Activated CD4-positive, alpha-beta T cell treated with anti-CD3 and anti-CD28 coated beads for 36 hours (primary cell): Measurements from ENCODE around the gene FCSK. TPM values are rescaled to one million over a fixed set of nuclear protein-coding genes. Genes with fewer than 3 reads are reported as not detected.
"Not testable (repeated sequence)": the region's sequence is repeated elsewhere in the genome, so short reads cannot be mapped to it uniquely, and the experiment has no call there.

Experiments
- ATAC-seq: fragments of 200-7000 bp; cut with Tn5 transposase; one replicate; pipeline ENCODE4 v1.10.0; 2021; ENCODE audit warnings: mild to moderate bottlenecking, moderate library complexity
- CTCF ChIA-PET: fragments of 350-600 bp; sonication (Branson Sonifier 250); formaldehyde crosslinking; loops from one replicate; lab custom pipeline; 2021; ENCODE audit warnings: antibody characterized with exemption; lab: Charles Lee
- POLR2A ChIA-PET: fragments of 350-600 bp; sonication (Branson Sonifier 250); formaldehyde crosslinking; loops from one replicate; lab custom pipeline; 2021; ENCODE audit warnings: antibody characterized with exemption, inconsistent platforms; lab: Charles Lee
- DNase-seq: peaks from one replicate; pipeline ENCODE4 v3.0.0-alpha.2; 2020
- H3K27ac Mint-ChIP-seq: one replicate; pipeline ENCODE4 v1.8.0; 2021; ENCODE audit warnings: mixed read lengths
- H3K27me3 Mint-ChIP-seq: one replicate; pipeline ENCODE4 v1.8.0; 2021; ENCODE audit warnings: mixed read lengths
- H3K36me3 Mint-ChIP-seq: one replicate; pipeline ENCODE4 v1.8.0; 2021; ENCODE audit warnings: low read depth, mixed read lengths
- H3K4me1 Mint-ChIP-seq: one replicate; pipeline ENCODE4 v1.8.0; 2021; ENCODE audit warnings: mixed read lengths
- H3K4me3 Mint-ChIP-seq: one replicate; pipeline ENCODE4 v1.8.0; 2021; ENCODE audit warnings: mild to moderate bottlenecking, moderate library complexity, mixed read lengths
- H3K9me3 Mint-ChIP-seq: one replicate; pipeline ENCODE4 v1.8.0; 2021; ENCODE audit warnings: low read depth, mixed read lengths
- intact Hi-C, 2 experiments: fragments of 100-400 bp; cut with DNase I in 1 of 2; cut with micrococcal nuclease in 1 of 2; formaldehyde crosslinking; loops; one replicate each; pipeline versions ENCODE4 v1.14.2 to v1.15.1; 2022 to 2024; cut with DNase I, micrococcal nuclease
- total RNA-seq, 2 experiments: library from RNA; stranded (reverse); gene quantifications; one replicate each; pipeline ENCODE4 v1.2.3, GENCODE V29; 2021

Gene FCSK
- total RNA-seq, 2 experiments from 2014 or later, result 10.3 to 13.4 TPM

- no peak for DNase-seq
Measured at GRCh38 chr16:70441406-70441990, 12.9 kb upstream of the FCSK start.

GRCh38 chr16:70442344-70442743 lies 12.1 kb upstream of the FCSK start:
- DNase-seq (no peak), ATAC-seq (no peak)
- intact Hi-C loops, result no loop called here
- no peaks in the 10 kb centered on the region for H3K27me3 Mint-ChIP-seq
- ChIA-PET POLR2A (no interaction called here), CTCF (interaction anchor here (0.7 kb wide), 1 partner anchor 12 kb away, joined by 3 read pairs; no protein-coding TSS in a partner anchor)
- H3K4me3 Mint-ChIP-seq, result no peak overlapping the region
- H3K4me1 Mint-ChIP-seq, result peaks cover 12% of the 10 kb centered on the region
- peaks cover 3% of the 10 kb centered on the region for H3K36me3 Mint-ChIP-seq
- H3K27ac Mint-ChIP-seq, result no peak overlapping the region
- no peaks in the 10 kb centered on the region for H3K9me3 Mint-ChIP-seq

More at GRCh38 chr16:70441406-70441990, 12.9 kb upstream of the FCSK start:
- Mint-ChIP-seq H3K27me3 (no peaks in the 10 kb centered on the region), H3K4me1 (peaks cover 20% of the 10 kb centered on the region), H3K36me3 (peaks cover 3% of the 10 kb centered on the region), H3K9me3 (no peaks in the 10 kb centered on the region), H3K4me3 (no peak overlapping the region), H3K27ac (no peak overlapping the region)
- no peak for ATAC-seq
- ChIA-PET POLR2A (no interaction called here), CTCF (no interaction called here)
- intact Hi-C loops, result no loop called here

- H3K4me3 Mint-ChIP-seq, result no peak overlapping the region
- intact Hi-C loops, result no loop called here
- ATAC-seq (no peak), DNase-seq (no peak)
- POLR2A ChIA-PET, result no interaction called here
- H3K27me3 Mint-ChIP-seq, result no peaks in the 10 kb centered on the region
- H3K27ac Mint-ChIP-seq, result no peak overlapping the region
- no peaks in the 10 kb centered on the region for H3K9me3 Mint-ChIP-seq
- CTCF ChIA-PET, result no interaction called here
- no peaks in the 10 kb centered on the region for H3K36me3 Mint-ChIP-seq
- no peaks in the 10 kb centered on the region for H3K4me1 Mint-ChIP-seq
Measured at GRCh38 chr16:70444249-70445063, 9.9 kb upstream of the FCSK start.

GRCh38 chr16:70448075-70448474 lies 6.3 kb upstream of the FCSK start:
- Mint-ChIP-seq H3K4me1 (no peaks in the 10 kb centered on the region), H3K36me3 (no peaks in the 10 kb centered on the region), H3K27ac (no peak overlapping the region), H3K4me3 (no peak overlapping the region), H3K27me3 (no peaks in the 10 kb centered on the region), H3K9me3 (no peaks in the 10 kb centered on the region)
- ATAC-seq (no peak), DNase-seq (no peak)
- intact Hi-C loops, result no loop called here
- ChIA-PET POLR2A (interaction anchor here (0.7 kb wide), 1 partner anchor 66 kb away, joined by 3 read pairs; no protein-coding TSS in a partner anchor), CTCF (no interaction called here)

GRCh38 chr16:70450142-70451003 lies 4.0 kb upstream of the FCSK start:
- H3K4me1 Mint-ChIP-seq, result not testable (repeated sequence)

GRCh38 chr16:70451004-70451340 lies 3.4 kb upstream of the FCSK start:
- H3K27me3 Mint-ChIP-seq, DNase-seq, H3K36me3 Mint-ChIP-seq, H3K4me3 Mint-ChIP-seq, CTCF ChIA-PET, ATAC-seq, H3K27ac Mint-ChIP-seq, intact Hi-C loops, H3K9me3 Mint-ChIP-seq: not testable (repeated sequence)
- POLR2A ChIA-PET, result interaction anchor here (0.6 kb wide), 1 partner anchor 19 kb away, joined by 3 read pairs; no protein-coding TSS in a partner anchor
- peaks cover 14% of the 10 kb centered on the region for H3K4me1 Mint-ChIP-seq

More at GRCh38 chr16:70450142-70451003, 4.0 kb upstream of the FCSK start:
- H3K27ac Mint-ChIP-seq, DNase-seq, H3K4me3 Mint-ChIP-seq, H3K27me3 Mint-ChIP-seq, H3K36me3 Mint-ChIP-seq, H3K9me3 Mint-ChIP-seq, ATAC-seq, POLR2A ChIA-PET, intact Hi-C loops: not testable (repeated sequence)
- CTCF ChIA-PET, result interaction anchor here (0.7 kb wide), 1 partner anchor 58 kb away, joined by 3 read pairs; no protein-coding TSS in a partner anchor

GRCh38 chr16:70453117-70453891 lies 1.1 kb upstream of the FCSK start:
- ATAC-seq (no peak), DNase-seq (no peak)
- peaks cover 16% of the 10 kb centered on the region for H3K4me1 Mint-ChIP-seq
- no peaks in the 10 kb centered on the region for H3K27me3 Mint-ChIP-seq
- H3K27ac Mint-ChIP-seq, result peak overlapping the region; percentile 82
- peak overlapping the region; percentile 85 for H3K4me3 Mint-ChIP-seq
- H3K9me3 Mint-ChIP-seq, result no peaks in the 10 kb centered on the region
- CTCF ChIA-PET, result interaction anchor here (0.6 to 2.2 kb wide), 7 partner anchors 11 to 72 kb away, joined by 3 to 8 read pairs (median 4); partner anchors contain the start of gene ST3GAL2
- intact Hi-C loops, result no loop called here
- POLR2A ChIA-PET, result interaction anchor here (0.6 to 1.2 kb wide), 4 partner anchors 10 to 107 kb away, joined by 3 to 6 read pairs (median 4); partner anchors contain the start of gene DDX19A
- H3K36me3 Mint-ChIP-seq, result no peaks in the 10 kb centered on the region

GRCh38 chr16:70453892-70454221 lies 538 bp upstream of the FCSK start:
- DNase-seq, result no peak
- H3K27me3 Mint-ChIP-seq, result no peaks in the 10 kb centered on the region
- peak overlapping the region; percentile 85 for H3K4me3 Mint-ChIP-seq
- no peaks in the 10 kb centered on the region for H3K9me3 Mint-ChIP-seq
- H3K27ac Mint-ChIP-seq, result peak overlapping the region; percentile 82
- intact Hi-C loops, result loop anchor here (1.0 to 2.0 kb wide), 9 partner anchors 15 to 347 kb away; partner anchors contain the start of genes ST3GAL2 (in 2 of the 2), AARS1 (in 1 of the 2), COG4 (in 1 of the 2) and DDX19A (in 1 of the 2)
- no peak for ATAC-seq
- H3K36me3 Mint-ChIP-seq, result no peaks in the 10 kb centered on the region
- ChIA-PET CTCF (interaction anchor here (0.6 to 2.2 kb wide), 6 partner anchors 11 to 73 kb away, joined by 3 to 8 read pairs (median 4); partner anchors contain the start of gene ST3GAL2), POLR2A (interaction anchor here (0.6 to 1.2 kb wide), 5 partner anchors 10 to 107 kb away, joined by 3 to 6 read pairs (median 3); partner anchors contain the start of gene DDX19A)
- peaks cover 16% of the 10 kb centered on the region for H3K4me1 Mint-ChIP-seq

- CTCF ChIA-PET, result interaction anchor here (0.8 kb wide), 2 partner anchors 53 to 92 kb away, joined by 3 read pairs; no protein-coding TSS in a partner anchor
- DNase-seq (no peak), ATAC-seq (no peak)
- H3K4me3 Mint-ChIP-seq, result peak overlapping the region; percentile 85
- intact Hi-C loops, result loop anchor here in 1 of 2 experiments (2.0 kb wide), 1 partner anchor 345 kb away; the partner anchor contains the start of gene VAC14
- no peaks in the 10 kb centered on the region for H3K36me3 Mint-ChIP-seq
- no peaks in the 10 kb centered on the region for H3K9me3 Mint-ChIP-seq
- POLR2A ChIA-PET, result interaction anchor here (1.0 kb wide), 1 partner anchor 17 kb away, joined by 3 read pairs; the partner anchor contains the start of gene ST3GAL2
- peaks cover 17% of the 10 kb centered on the region for H3K4me1 Mint-ChIP-seq
- no peaks in the 10 kb centered on the region for H3K27me3 Mint-ChIP-seq
- no peak overlapping the region for H3K27ac Mint-ChIP-seq
Measured at GRCh38 chr16:70455910-70456309, 1.5 kb downstream of the FCSK start.

- intact Hi-C loops, result no loop called here
- ATAC-seq (no peak), DNase-seq (no peak)
- no peaks in the 10 kb centered on the region for H3K36me3 Mint-ChIP-seq
- CTCF ChIA-PET, result no interaction called here
- H3K4me1 Mint-ChIP-seq, result peaks cover 19% of the 10 kb centered on the region
- H3K9me3 Mint-ChIP-seq, result no peaks in the 10 kb centered on the region
- H3K27ac Mint-ChIP-seq, result no peak overlapping the region
- H3K4me3 Mint-ChIP-seq, result no peak overlapping the region
- POLR2A ChIA-PET, result interaction anchor here (0.6 kb wide), 2 partner anchors 40 to 208 kb away, joined by 3 to 8 read pairs; no protein-coding TSS in a partner anchor
- no peaks in the 10 kb centered on the region for H3K27me3 Mint-ChIP-seq
Measured at GRCh38 chr16:70457446-70458166, 3.2 kb downstream of the FCSK start.
